Loucy (cell line): ENCODE data around the gene SLC2A4.

Source experiments
- EZH2phosphoT487 ChIP-seq: fragments of 200-600 bp; IDR thresholded peaks from 2 replicates; pipeline ENCODE4 v1.6.1; 2018; ENCODE audit warnings: antibody characterized with exemption, mild to moderate bottlenecking, moderate library complexity, borderline replicate concordance
- TF ChIP-seq, protein P1 (sequence below): fragments of 200-600 bp; sonication (generic); conservative IDR thresholded peaks from 2 replicates; pipeline ENCODE4 v1.5.1; 2014; ENCODE audit warnings: mild to moderate bottlenecking, antibody characterized with exemption, low read length

DNA sequence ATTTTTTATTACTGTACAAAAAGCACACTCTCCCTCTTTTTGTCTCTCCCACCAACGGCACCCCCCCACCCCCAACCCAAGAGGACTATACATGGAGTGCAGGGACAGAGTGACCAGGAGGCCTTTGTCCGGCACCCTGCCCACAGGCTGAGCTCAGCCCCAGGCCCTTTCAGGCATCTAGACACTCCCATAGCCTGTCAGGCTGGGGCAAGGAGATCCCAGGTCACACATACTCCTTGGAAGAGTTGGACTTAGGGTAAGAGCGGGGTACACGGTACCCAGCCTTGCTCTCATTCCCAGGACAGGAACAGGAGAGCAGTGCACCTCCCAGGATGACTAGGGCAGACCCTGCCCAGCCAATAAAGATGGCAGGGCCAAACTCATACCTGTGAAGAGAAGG is 21.4 kb upstream of the SLC2A4 start:
- TF ChIP-seq, protein P1, sequence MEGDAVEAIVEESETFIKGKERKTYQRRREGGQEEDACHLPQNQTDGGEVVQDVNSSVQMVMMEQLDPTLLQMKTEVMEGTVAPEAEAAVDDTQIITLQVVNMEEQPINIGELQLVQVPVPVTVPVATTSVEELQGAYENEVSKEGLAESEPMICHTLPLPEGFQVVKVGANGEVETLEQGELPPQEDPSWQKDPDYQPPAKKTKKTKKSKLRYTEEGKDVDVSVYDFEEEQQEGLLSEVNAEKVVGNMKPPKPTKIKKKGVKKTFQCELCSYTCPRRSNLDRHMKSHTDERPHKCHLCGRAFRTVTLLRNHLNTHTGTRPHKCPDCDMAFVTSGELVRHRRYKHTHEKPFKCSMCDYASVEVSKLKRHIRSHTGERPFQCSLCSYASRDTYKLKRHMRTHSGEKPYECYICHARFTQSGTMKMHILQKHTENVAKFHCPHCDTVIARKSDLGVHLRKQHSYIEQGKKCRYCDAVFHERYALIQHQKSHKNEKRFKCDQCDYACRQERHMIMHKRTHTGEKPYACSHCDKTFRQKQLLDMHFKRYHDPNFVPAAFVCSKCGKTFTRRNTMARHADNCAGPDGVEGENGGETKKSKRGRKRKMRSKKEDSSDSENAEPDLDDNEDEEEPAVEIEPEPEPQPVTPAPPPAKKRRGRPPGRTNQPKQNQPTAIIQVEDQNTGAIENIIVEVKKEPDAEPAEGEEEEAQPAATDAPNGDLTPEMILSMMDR: no peak
- TF ChIP-seq EZH2phosphoT487: no peak
